GM18505 (cell line): ENCODE measurements around the gene INTS1.

Experiments used
- ATAC-seq: cut with Tn5 transposase; IDR thresholded peaks from one replicate; pipeline ENCODE4 v1.9.1; 2021; ENCODE audit not compliant: unreplicated experiment
- POLR2A ChIP-seq: IDR thresholded peaks from 4 replicates; pipeline ENCODE4 v1.6.1; 2011; ENCODE audit warnings: borderline replicate concordance; ENCODE audit not compliant: insufficient read depth, insufficient read length; ENCODE audit errors: extremely low read depth

INTS1 gene

GRCh38 chr7:1545417-1546246 is 41.4 kb upstream of the INTS1 start:
- no peak for ATAC-seq
- TF ChIP-seq POLR2A, result no peak

DNA sequence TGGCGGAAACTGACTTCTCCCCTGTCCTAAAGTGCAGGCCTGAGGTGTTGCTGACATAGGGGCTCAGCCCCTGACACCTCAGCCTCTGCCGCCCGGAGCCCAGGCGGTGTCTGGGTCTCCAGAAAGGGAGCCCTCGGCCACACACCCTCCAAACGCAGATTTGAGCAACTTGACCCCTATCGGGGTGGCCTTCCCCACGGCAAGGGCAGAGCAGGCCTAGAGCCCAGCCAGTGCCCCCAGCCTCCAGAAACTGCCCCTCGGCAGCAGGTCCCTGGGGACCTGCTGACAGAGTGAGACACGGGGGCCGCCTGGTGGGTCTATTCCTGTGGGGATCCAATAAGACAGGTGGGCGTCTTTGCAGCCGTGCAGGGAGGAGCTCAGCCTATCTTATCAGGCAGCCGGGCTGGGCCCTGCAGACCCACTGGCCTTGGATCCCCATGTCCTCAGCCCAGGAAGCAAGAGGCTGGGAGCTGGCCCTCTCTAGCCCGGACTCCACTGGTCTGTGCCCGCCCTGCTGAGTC is 40.8 kb upstream of the INTS1 start:
- TF ChIP-seq POLR2A, result no peak
- no peak for ATAC-seq

DNA sequence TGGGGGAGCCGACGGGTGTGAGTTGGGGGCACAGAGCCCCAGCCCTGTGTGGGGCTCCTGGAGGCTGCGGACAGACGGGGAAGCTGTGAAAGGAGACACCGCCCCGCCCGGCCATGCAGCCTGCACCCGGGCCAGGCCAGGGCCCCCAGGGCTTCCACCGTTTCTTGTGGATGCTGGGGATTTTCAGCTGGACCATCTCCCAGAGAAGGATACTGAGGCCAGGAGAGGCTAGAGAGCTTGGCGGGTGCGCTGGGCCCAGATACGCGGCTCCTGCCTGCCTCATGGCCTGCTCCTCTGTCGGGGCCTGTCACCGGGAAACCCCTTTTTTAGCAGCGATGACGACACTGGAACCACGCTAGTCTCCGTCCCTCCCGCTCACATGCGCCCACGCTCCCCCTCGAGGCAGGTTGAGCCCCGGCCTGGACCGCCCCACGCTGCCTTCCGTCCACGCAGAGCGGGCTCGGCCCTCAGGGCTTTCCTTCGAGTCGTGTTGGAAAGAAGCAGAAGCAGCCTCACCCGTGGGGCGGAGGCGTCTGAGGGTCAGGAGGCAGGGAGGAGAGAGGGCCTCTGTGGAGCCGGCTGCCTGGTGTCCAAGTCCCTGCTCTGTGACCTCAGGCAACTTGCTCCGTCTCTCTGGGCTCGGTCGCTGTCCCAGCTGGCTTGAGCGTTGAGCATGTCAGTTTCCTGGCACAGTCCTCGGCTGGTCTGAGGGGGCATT is 40.1 kb upstream of the INTS1 start:
- ATAC-seq, result no peak
- TF ChIP-seq POLR2A, result no peak

GRCh38 chr7:1543826-1544177 is 39.6 kb upstream of the INTS1 start:
- ATAC-seq, result no peak
- no peak for TF ChIP-seq POLR2A

GRCh38 chr7:1542841-1543747 is 38.9 kb upstream of the INTS1 start:
- no peak for ATAC-seq

GRCh38 chr7:1542329-1542728 is 38.1 kb upstream of the INTS1 start:
- TF ChIP-seq POLR2A, result no peak
- no peak for ATAC-seq

More at GRCh38 chr7:1542841-1543747, 38.9 kb upstream of the INTS1 start:
- no peak for TF ChIP-seq POLR2A

GRCh38 chr7:1541431-1542162 is 37.4 kb upstream of the INTS1 start:
- TF ChIP-seq POLR2A, result no peak
- no peak for ATAC-seq

DNA sequence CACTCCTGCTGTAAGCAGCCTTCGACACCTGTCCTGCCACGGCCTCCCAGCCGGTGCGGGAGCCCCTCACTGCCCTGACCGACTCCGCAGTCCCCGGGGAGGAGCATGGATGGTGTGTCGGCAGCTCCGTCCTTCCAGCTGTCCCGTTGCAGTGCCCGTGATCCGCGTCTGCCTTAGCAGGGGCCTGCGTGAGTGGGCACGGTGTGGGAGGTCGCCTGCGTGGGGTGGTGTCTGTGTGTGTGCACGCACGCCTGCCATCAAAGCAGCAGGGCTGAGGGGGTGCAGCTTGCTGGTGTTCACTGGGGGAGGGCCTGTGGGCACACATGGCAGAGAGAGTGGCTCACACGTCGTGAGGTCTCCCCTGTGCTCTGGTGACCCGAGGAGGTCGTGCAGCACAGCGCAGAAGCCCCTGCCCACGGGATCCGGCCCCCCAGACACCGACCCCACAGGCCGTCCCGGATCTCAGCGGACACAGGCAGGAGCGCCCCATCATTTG is 36.6 kb upstream of the INTS1 start:
- no peak for ATAC-seq

GRCh38 chr7:1539882-1540775 is 35.9 kb upstream of the INTS1 start:
- no peak for TF ChIP-seq POLR2A
- no peak for ATAC-seq

More for the DNA sequence above, 36.6 kb upstream of the INTS1 start:
- no peak for TF ChIP-seq POLR2A

GRCh38 chr7:1539181-1539881 is 35.1 kb upstream of the INTS1 start:
- ATAC-seq, result no peak
- no peak for TF ChIP-seq POLR2A
